ENCODE data around the gene HESX1.

HESX1 gene

GRCh38 chr3:57161915-57162314, 37.9 kb downstream of the HESX1 start:
- H3K9me3 Mint-ChIP-seq, result no peaks in the 10 kb centered on the region
- H3K27me3 Mint-ChIP-seq, result peaks cover 87% of the 10 kb centered on the region
- no peaks in the 10 kb centered on the region for H3K36me3 Mint-ChIP-seq (ENCODE audit: low read depth)
- H3K4me1 Mint-ChIP-seq (ENCODE audit: low read depth), result peaks cover 17% of the 10 kb centered on the region
- intact Hi-C loops (cut with micrococcal nuclease), result loop anchor here (10.0 kb wide), 1 partner anchor 393 kb away; the partner anchor contains the start of gene PDE12
- H3K27ac Mint-ChIP-seq, result no peak overlapping the region
- H3K4me3 Mint-ChIP-seq, result no peak overlapping the region

- intact Hi-C loops (cut with micrococcal nuclease), result loop anchor here (10.0 kb wide), 1 partner anchor 394 kb away; the partner anchor contains the start of gene PDE12
- H3K27ac Mint-ChIP-seq, result no peak overlapping the region
- peaks cover 88% of the 10 kb centered on the region for H3K27me3 Mint-ChIP-seq
- H3K9me3 Mint-ChIP-seq, result no peaks in the 10 kb centered on the region
- H3K36me3 Mint-ChIP-seq (ENCODE audit: low read depth), result no peaks in the 10 kb centered on the region
- H3K4me1 Mint-ChIP-seq (ENCODE audit: low read depth), result peaks cover 19% of the 10 kb centered on the region
- no peak overlapping the region for H3K4me3 Mint-ChIP-seq
Observed at GRCh38 chr3:57160765-57161538, 38.8 kb downstream of the HESX1 start.

DNA sequence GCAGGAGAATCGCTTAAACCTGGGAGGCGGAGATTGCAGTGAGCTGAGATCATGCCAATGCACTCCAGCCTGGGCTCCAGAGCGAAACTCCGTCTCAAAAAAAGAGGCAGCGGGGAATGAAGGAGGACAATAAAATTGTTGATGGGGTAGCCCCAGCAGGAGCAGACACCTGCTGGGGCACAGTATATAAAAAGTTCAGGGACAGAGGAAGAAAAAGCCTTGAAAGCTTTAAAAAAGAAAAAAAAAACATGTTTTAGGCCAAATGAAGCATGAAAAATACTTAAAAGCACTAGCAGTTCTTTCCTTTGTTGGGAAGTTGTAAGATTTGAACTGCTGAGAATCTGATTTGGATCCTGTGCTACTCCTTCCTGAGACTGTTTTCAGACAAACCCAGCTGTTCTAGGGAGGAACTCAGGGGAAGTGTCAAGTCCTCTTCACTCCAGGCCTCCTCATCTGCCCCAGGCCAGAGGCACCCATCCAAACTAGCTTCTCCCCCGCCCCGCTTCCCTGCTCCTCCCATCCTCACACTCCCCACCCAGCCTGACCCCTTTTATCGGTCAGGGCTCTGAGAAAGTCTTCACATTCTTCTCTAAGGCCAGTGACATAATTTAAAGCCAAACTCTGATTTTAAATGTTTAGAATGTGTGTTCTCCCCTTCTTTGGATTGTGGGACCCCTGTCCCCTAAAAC, 39.6 kb downstream of the HESX1 start:
- H3K36me3 Mint-ChIP-seq (ENCODE audit: low read depth), result no peaks in the 10 kb centered on the region
- no peaks in the 10 kb centered on the region for H3K9me3 Mint-ChIP-seq
- H3K4me3 Mint-ChIP-seq, result no peak overlapping the region
- peaks cover 89% of the 10 kb centered on the region for H3K27me3 Mint-ChIP-seq
- no peak overlapping the region for H3K27ac Mint-ChIP-seq
- H3K4me1 Mint-ChIP-seq (ENCODE audit: low read depth), result peaks cover 22% of the 10 kb centered on the region
- intact Hi-C loops (cut with micrococcal nuclease), result loop anchor here (10.0 kb wide), 1 partner anchor 395 kb away; the partner anchor contains the start of gene PDE12

DNA sequence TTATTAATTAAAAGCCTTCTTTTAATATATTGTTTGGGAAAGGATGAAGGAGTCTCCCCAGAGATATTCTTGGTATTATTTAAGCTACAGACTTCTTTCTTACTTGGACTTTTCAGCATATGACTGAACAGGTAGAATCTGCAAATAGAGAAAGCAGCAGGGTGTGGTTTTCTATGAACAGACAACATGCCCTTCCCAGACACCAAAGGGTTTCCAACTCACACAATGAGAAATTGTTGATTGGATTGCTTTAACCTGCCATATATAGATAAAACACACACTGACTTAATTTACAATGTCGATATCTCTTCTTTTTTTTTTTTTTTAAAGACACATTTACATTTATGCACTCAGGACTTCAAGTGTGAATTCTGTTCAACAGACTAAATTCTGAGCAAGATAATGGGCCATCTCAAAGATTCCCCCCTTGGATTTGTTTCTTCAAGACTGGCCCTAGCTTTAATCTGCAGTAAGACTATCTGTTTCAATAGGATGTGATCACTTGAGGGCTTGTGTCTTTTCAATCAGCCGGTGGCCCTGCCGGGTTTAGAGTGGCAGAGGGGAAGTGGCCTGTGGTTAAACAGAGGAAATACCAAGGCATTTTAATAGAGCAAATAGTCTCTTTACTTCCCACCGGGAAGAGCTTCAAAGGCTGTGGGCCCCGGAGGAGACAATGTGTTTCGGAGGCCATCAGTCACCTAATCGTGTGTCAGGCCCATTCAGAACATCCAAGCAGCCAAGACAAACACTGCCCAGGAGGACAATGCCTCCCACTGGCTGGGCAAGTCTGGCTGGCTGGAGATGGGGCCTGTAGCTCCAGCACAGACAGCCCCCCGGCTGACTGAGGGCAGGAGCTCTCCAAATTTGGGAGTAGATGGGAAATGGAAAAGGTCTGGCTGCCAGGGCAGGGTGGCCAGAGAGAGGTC, 40.7 kb downstream of the HESX1 start:
- Mint-ChIP-seq H3K4me1 (ENCODE audit: low read depth) (peaks cover 16% of the 10 kb centered on the region), H3K36me3 (ENCODE audit: low read depth) (no peaks in the 10 kb centered on the region), H3K27ac (no peak overlapping the region), H3K27me3 (peaks cover 91% of the 10 kb centered on the region), H3K4me3 (no peak overlapping the region), H3K9me3 (no peaks in the 10 kb centered on the region)
- intact Hi-C loops (cut with micrococcal nuclease), result no loop called here

DNA sequence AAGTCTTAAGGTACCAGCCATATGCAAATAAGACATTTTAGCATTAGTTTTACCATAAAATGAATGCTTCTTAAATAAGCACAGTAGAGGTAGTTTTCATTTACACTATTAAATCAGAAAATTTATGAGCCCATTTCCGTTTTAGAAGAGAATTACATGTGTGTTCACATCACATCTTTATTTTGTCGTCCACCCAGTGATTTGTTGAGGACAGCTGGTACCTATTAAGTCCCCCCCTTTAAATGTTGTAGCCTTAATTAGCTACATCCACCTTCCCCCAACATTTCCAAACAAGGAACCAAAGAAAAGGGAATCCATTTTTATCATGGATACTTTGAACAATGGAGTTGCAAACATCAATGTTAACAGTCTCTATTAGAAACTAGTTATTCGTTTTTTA, 41.5 kb downstream of the HESX1 start:
- H3K27ac Mint-ChIP-seq, result no peak overlapping the region
- intact Hi-C loops (cut with micrococcal nuclease), result no loop called here
- H3K9me3 Mint-ChIP-seq, result no peaks in the 10 kb centered on the region
- peaks cover 14% of the 10 kb centered on the region for H3K4me1 Mint-ChIP-seq (ENCODE audit: low read depth)
- peaks cover 87% of the 10 kb centered on the region for H3K27me3 Mint-ChIP-seq
- H3K36me3 Mint-ChIP-seq (ENCODE audit: low read depth), result no peaks in the 10 kb centered on the region
- no peak overlapping the region for H3K4me3 Mint-ChIP-seq

GRCh38 chr3:57157545-57157944, 42.2 kb downstream of the HESX1 start:
- Mint-ChIP-seq H3K9me3 (no peaks in the 10 kb centered on the region), H3K36me3 (ENCODE audit: low read depth) (no peaks in the 10 kb centered on the region), H3K27me3 (peaks cover 79% of the 10 kb centered on the region), H3K4me3 (no peak overlapping the region), H3K4me1 (ENCODE audit: low read depth) (peaks cover 14% of the 10 kb centered on the region), H3K27ac (no peak overlapping the region)
- intact Hi-C loops (cut with micrococcal nuclease), result no loop called here

GRCh38 chr3:57155310-57155643, 44.5 kb downstream of the HESX1 start:
- no peaks in the 10 kb centered on the region for H3K36me3 Mint-ChIP-seq (ENCODE audit: low read depth)
- no peak overlapping the region for H3K4me3 Mint-ChIP-seq
- no peak overlapping the region for H3K27ac Mint-ChIP-seq
- H3K4me1 Mint-ChIP-seq (ENCODE audit: low read depth), result peaks cover 14% of the 10 kb centered on the region
- H3K27me3 Mint-ChIP-seq, result peaks cover 68% of the 10 kb centered on the region
- intact Hi-C loops (cut with micrococcal nuclease), result no loop called here
- H3K9me3 Mint-ChIP-seq, result no peaks in the 10 kb centered on the region

GRCh38 chr3:57154470-57155309, 45.1 kb downstream of the HESX1 start:
- no peaks in the 10 kb centered on the region for H3K36me3 Mint-ChIP-seq (ENCODE audit: low read depth)
- peaks cover 62% of the 10 kb centered on the region for H3K27me3 Mint-ChIP-seq
- H3K4me1 Mint-ChIP-seq (ENCODE audit: low read depth), result peaks cover 14% of the 10 kb centered on the region
- H3K4me3 Mint-ChIP-seq, result no peak overlapping the region
- H3K27ac Mint-ChIP-seq, result no peak overlapping the region
- H3K9me3 Mint-ChIP-seq, result no peaks in the 10 kb centered on the region
- intact Hi-C loops (cut with micrococcal nuclease), result no loop called here

DNA sequence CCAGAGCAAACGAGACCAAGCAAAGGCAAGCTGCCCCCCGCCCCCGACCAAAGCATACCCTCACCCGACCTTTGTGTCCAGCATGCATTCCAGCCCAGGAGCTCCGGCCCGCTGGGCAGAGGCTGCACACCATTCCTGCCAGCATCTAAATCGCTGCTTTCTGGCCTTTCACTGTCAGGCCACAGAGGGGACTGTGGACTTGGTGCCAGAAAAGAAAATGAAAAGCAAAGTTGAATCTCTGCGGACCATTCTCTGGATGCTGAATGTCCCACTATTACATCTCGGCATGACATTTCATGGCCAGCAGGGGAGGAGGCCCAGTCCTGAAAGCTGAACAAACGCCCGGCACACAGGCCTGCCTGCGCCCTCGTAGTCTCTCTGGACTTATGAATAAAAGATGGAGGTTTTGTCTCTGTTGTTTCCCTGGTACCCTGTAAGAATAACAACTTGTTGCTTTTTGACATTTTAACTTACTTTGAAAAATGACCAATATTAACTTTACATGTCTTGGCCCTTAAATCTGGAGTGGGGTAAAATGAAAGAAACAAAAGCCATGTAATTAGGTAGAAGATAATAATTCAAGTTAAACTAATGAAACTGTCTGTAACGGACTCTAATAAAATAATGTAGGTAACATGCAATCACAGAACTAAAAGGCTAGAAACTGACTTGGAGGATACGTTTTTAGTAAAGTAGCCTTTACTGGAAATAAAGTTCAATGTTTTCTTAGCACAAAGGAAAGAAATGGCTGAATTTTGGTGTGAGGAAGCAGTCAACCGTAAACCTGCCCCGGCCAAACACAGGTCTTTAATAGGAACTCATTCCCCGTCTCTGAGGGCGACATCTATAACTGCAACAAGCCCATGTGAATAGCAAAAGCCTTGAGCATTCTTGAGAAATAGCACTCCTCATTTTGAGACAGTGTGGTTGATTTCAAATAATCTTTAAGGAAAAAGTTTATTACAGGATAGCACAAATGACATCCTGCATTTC, 47.3 kb downstream of the HESX1 start:
- no peak overlapping the region for H3K27ac Mint-ChIP-seq
- H3K4me1 Mint-ChIP-seq (ENCODE audit: low read depth), result peaks cover 6% of the 10 kb centered on the region
- peaks cover 50% of the 10 kb centered on the region for H3K27me3 Mint-ChIP-seq
- H3K9me3 Mint-ChIP-seq, result no peaks in the 10 kb centered on the region
- no peaks in the 10 kb centered on the region for H3K36me3 Mint-ChIP-seq (ENCODE audit: low read depth)
- intact Hi-C loops (cut with micrococcal nuclease), result no loop called here
- no peak overlapping the region for H3K4me3 Mint-ChIP-seq

GRCh38 chr3:57151749-57152148, 48.0 kb downstream of the HESX1 start:
- Mint-ChIP-seq H3K36me3 (ENCODE audit: low read depth) (no peaks in the 10 kb centered on the region), H3K4me1 (ENCODE audit: low read depth) (peaks cover 6% of the 10 kb centered on the region), H3K4me3 (no peak overlapping the region), H3K9me3 (no peaks in the 10 kb centered on the region), H3K27ac (no peak overlapping the region), H3K27me3 (peaks cover 43% of the 10 kb centered on the region)
- intact Hi-C loops (cut with micrococcal nuclease), result no loop called here

GRCh38 chr3:57151021-57151449, 48.7 kb downstream of the HESX1 start:
- intact Hi-C loops (cut with micrococcal nuclease), result no loop called here
- Mint-ChIP-seq H3K36me3 (ENCODE audit: low read depth) (no peaks in the 10 kb centered on the region), H3K9me3 (no peaks in the 10 kb centered on the region), H3K27ac (no peak overlapping the region), H3K4me1 (ENCODE audit: low read depth) (peaks cover 5% of the 10 kb centered on the region), H3K27me3 (peaks cover 36% of the 10 kb centered on the region), H3K4me3 (no peak overlapping the region)

DNA sequence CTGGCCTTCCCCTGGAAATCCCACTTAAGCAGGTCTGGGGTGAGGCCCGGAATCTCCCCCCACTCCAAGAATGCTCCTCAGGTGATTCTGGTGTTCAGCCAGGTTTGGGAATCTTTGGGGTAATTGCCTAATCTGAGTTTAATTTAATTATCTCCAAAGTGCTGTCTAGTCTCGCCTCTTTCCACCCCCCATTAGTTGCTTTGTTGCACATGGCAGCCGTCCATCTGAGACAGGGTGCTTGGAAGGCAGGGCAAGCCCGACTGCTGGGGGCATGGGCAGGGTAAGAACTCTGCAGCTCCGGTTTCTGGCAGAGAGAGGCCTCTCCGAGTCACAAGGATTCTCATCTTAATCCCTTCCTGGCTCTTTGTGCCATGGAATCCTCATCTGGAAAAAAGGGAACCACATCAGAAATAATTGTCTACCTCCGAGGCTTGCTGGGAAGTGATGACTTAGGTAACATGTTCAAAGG, 49.6 kb downstream of the HESX1 start:
- H3K27ac Mint-ChIP-seq, result no peak overlapping the region
- H3K4me3 Mint-ChIP-seq, result no peak overlapping the region
- no peaks in the 10 kb centered on the region for H3K9me3 Mint-ChIP-seq
- no peaks in the 10 kb centered on the region for H3K36me3 Mint-ChIP-seq (ENCODE audit: low read depth)
- peaks cover 27% of the 10 kb centered on the region for H3K27me3 Mint-ChIP-seq
- H3K4me1 Mint-ChIP-seq (ENCODE audit: low read depth), result no peaks in the 10 kb centered on the region
- intact Hi-C loops (cut with micrococcal nuclease), result no loop called here

All from dendritic cell treated with granulocyte-macrophage colony-stimulating factor and Interleukin-4, amounts not matched to agents 40 ng/mL and 50 ng/mL, for 4 days (primary cell).